Esophagus muscularis mucosa (tissue), 3 donors: Measurements from ENCODE around the gene CIDEB.

Source experiments
- CTCF ChIP-seq, 3 experiments: fragments of 200-600 bp in 2 of 3; fragments of 450-650 bp in 1 of 3; sonication (generic) in 2 of 3; IDR thresholded peaks; one replicate each; pipeline ENCODE4 v1.5.1; 2017 to 2019; ENCODE audit warnings: antibody characterized with exemption in 3 of 3, mild to moderate bottlenecking in 2 of 3, moderate library complexity in 1 of 3
- POLR2A ChIP-seq: fragments of 450-650 bp; IDR thresholded peaks from one replicate; pipeline ENCODE4 v1.6.1; 2017; ENCODE audit warnings: antibody characterized with exemption, moderate library complexity, mild to moderate bottlenecking, low read depth
- POLR2AphosphoS5 ChIP-seq, 2 donors: sonication (generic); formaldehyde crosslinking; IDR thresholded peaks; one replicate each; pipeline ENCODE4 v1.6.1; 2017; ENCODE audit warnings: antibody characterized with exemption in 2 of 2

GRCh38 chr14:24271834-24272263 is 35.9 kb downstream of the CIDEB start:
- TF ChIP-seq POLR2AphosphoS5 (IDR thresholded peaks at IDR 0.05) (no peak), CTCF (IDR thresholded peaks at IDR 0.05) (no peak), POLR2A (no peak)
